Skin epidermis (tissue), 12 donors: ENCODE measurements around the gene ALOX5.

Experiments used
- H3K27ac ChIP-seq, 21 experiments: fragments of 200-600 bp; sonication (generic) in 11 of 21; one replicate each; pipeline ENCODE4 v1.5.0; 2020; ENCODE audit warnings: mild to moderate bottlenecking in 3 of 21, inconsistent platforms in 2 of 21, moderate library complexity in 2 of 21
- H3K4me3 ChIP-seq, 7 experiments: fragments of 200-600 bp; sonication (generic) in 2 of 7; one replicate each; pipeline ENCODE4 v1.5.0; 2020; ENCODE audit warnings: inconsistent platforms in 2 of 7, mild to moderate bottlenecking in 2 of 7, moderate library complexity in 1 of 7

Gene ALOX5

GRCh38 chr10:45421221-45422097 lies 47.4 kb downstream of the ALOX5 start:
- Histone ChIP-seq H3K4me3 (no peak overlapping the region), H3K27ac (peak overlapping the region in 17 of 21 experiments; percentile 11 to 92 (median 85))

- H3K4me3 ChIP-seq: no peak overlapping the region
- peak overlapping the region in 7 of 21 experiments; percentile 57 to 89 (median 81) for H3K27ac ChIP-seq
These were observed 48.3 kb downstream of the ALOX5 start for GRCh38 chr10:45422207-45422865.

- H3K27ac ChIP-seq: no peak overlapping the region
- no peak overlapping the region for H3K4me3 ChIP-seq
These were observed 49.0 kb downstream of the ALOX5 start for GRCh38 chr10:45422866-45423659.

- Histone ChIP-seq H3K4me3 (no peak overlapping the region), H3K27ac (no peak overlapping the region)
These were observed 50.0 kb downstream of the ALOX5 start for GRCh38 chr10:45423976-45424499.

- H3K27ac ChIP-seq: peak overlapping the region in 1 of 21 experiments; percentile 4
- no peak overlapping the region for H3K4me3 ChIP-seq
These were observed 50.8 kb downstream of the ALOX5 start for GRCh38 chr10:45424668-45425404.

GRCh38 chr10:45425621-45426563 lies 51.9 kb downstream of the ALOX5 start:
- Histone ChIP-seq H3K4me3 (no peak overlapping the region), H3K27ac (no peak overlapping the region)

- Histone ChIP-seq H3K27ac (no peak overlapping the region), H3K4me3 (no peak overlapping the region)
These were observed 53.4 kb downstream of the ALOX5 start for GRCh38 chr10:45427262-45427969.

GRCh38 chr10:45427970-45428366 lies 54.0 kb downstream of the ALOX5 start:
- Histone ChIP-seq H3K4me3 (no peak overlapping the region), H3K27ac (no peak overlapping the region)

- H3K4me3 ChIP-seq: no peak overlapping the region
- H3K27ac ChIP-seq: no peak overlapping the region
These were observed 54.8 kb downstream of the ALOX5 start for GRCh38 chr10:45428611-45429510.

- no peak overlapping the region for H3K4me3 ChIP-seq
- H3K27ac ChIP-seq: no peak overlapping the region
These were observed 55.8 kb downstream of the ALOX5 start for GRCh38 chr10:45429790-45430189.

GRCh38 chr10:45432113-45432512 lies 58.1 kb downstream of the ALOX5 start:
- H3K27ac ChIP-seq: no peak overlapping the region
- no peak overlapping the region for H3K4me3 ChIP-seq

- no peak overlapping the region for H3K4me3 ChIP-seq
- no peak overlapping the region for H3K27ac ChIP-seq
These were observed 58.9 kb downstream of the ALOX5 start for GRCh38 chr10:45432700-45433472.

GRCh38 chr10:45433716-45434469 lies 59.9 kb downstream of the ALOX5 start:
- no peak overlapping the region for H3K27ac ChIP-seq
- no peak overlapping the region for H3K4me3 ChIP-seq

- Histone ChIP-seq H3K27ac (no peak overlapping the region), H3K4me3 (no peak overlapping the region)
These were observed 63.8 kb downstream of the ALOX5 start for GRCh38 chr10:45437587-45438465.
